ENCODE data around the gene IL16.

The IL16 gene

GRCh38 chr15:81274931-81275707, 78.4 kb downstream of the IL16 start:
- TF ChIP-seq TAF1 (IDR thresholded peaks at IDR 0.05; ENCODE audit: low read depth, low read length) (no peak), POU2F2 (IDR thresholded peaks at IDR 0.05; ENCODE audit: low read depth, low read length) (0 out of 2 replicates have a peak, but pooled peaks have one; percentile 49)
- DNase-seq (ENCODE audit: insufficient read length, low spot score): peak; percentile 45
- peak; percentile 96 for FAIRE-seq

- DNase-seq (ENCODE audit: insufficient read length, low spot score) (no peak), FAIRE-seq (no peak)
- TF ChIP-seq POLR2A (IDR thresholded peaks at IDR 0.05; ENCODE audit: low read depth, low read length) (no peak), POLR2AphosphoS5 (IDR thresholded peaks at IDR 0.05; ENCODE audit: low read depth, low read length) (no peak), TAF1 (IDR thresholded peaks at IDR 0.05; ENCODE audit: low read depth, low read length) (no peak), PAX5 (IDR thresholded peaks at IDR 0.05; ENCODE audit: insufficient read depth, low read length, severe bottlenecking) (no peak), POU2F2 (IDR thresholded peaks at IDR 0.05; ENCODE audit: low read depth, low read length) (no peak), SPI1 (IDR thresholded peaks at IDR 0.05; ENCODE audit: low read depth, low read length) (no peak)
These were observed 79.2 kb downstream of the IL16 start for GRCh38 chr15:81275711-81276392.

GRCh38 chr15:81276967-81277366, 80.3 kb downstream of the IL16 start:
- DNase-seq (ENCODE audit: insufficient read length, low spot score) (no peak), FAIRE-seq (no peak)
- TF ChIP-seq SPI1 (IDR thresholded peaks at IDR 0.05; ENCODE audit: low read depth, low read length) (no peak), POLR2AphosphoS5 (IDR thresholded peaks at IDR 0.05; ENCODE audit: low read depth, low read length) (no peak), PAX5 (IDR thresholded peaks at IDR 0.05; ENCODE audit: insufficient read depth, low read length, severe bottlenecking) (no peak), TAF1 (IDR thresholded peaks at IDR 0.05; ENCODE audit: low read depth, low read length) (no peak), POLR2A (IDR thresholded peaks at IDR 0.05; ENCODE audit: low read depth, low read length) (no peak), POU2F2 (IDR thresholded peaks at IDR 0.05; ENCODE audit: low read depth, low read length) (no peak)

GRCh38 chr15:81277851-81278250, 81.2 kb downstream of the IL16 start:
- no peak for FAIRE-seq

GRCh38 chr15:81278306-81279029, 81.8 kb downstream of the IL16 start:
- TF ChIP-seq POU2F2 (IDR thresholded peaks at IDR 0.05; ENCODE audit: low read depth, low read length) (no peak), POLR2A (IDR thresholded peaks at IDR 0.05; ENCODE audit: low read depth, low read length) (no peak), PAX5 (IDR thresholded peaks at IDR 0.05; ENCODE audit: insufficient read depth, low read length, severe bottlenecking) (no peak), TAF1 (IDR thresholded peaks at IDR 0.05; ENCODE audit: low read depth, low read length) (no peak), SPI1 (IDR thresholded peaks at IDR 0.05; ENCODE audit: low read depth, low read length) (no peak), POLR2AphosphoS5 (IDR thresholded peaks at IDR 0.05; ENCODE audit: low read depth, low read length) (no peak)
- FAIRE-seq: no peak
- no peak for DNase-seq (ENCODE audit: insufficient read length, low spot score)

More at GRCh38 chr15:81277851-81278250, 81.2 kb downstream of the IL16 start:
- no peak for DNase-seq (ENCODE audit: insufficient read length, low spot score)
- TF ChIP-seq POLR2AphosphoS5 (IDR thresholded peaks at IDR 0.05; ENCODE audit: low read depth, low read length): no peak
- no peak for TF ChIP-seq PAX5 (IDR thresholded peaks at IDR 0.05; ENCODE audit: insufficient read depth, low read length, severe bottlenecking)
- no peak for TF ChIP-seq SPI1 (IDR thresholded peaks at IDR 0.05; ENCODE audit: low read depth, low read length)
- TF ChIP-seq POU2F2 (IDR thresholded peaks at IDR 0.05; ENCODE audit: low read depth, low read length): no peak

GRCh38 chr15:81279621-81280485, 83.2 kb downstream of the IL16 start:
- FAIRE-seq (no peak), DNase-seq (ENCODE audit: insufficient read length, low spot score) (no peak)

GRCh38 chr15:81280696-81281455, 84.2 kb downstream of the IL16 start:
- DNase-seq (ENCODE audit: insufficient read length, low spot score): no peak
- FAIRE-seq: no peak

More at GRCh38 chr15:81279621-81280485, 83.2 kb downstream of the IL16 start:
- no peak for TF ChIP-seq SPI1 (IDR thresholded peaks at IDR 0.05; ENCODE audit: low read depth, low read length)
- no peak for TF ChIP-seq POU2F2 (IDR thresholded peaks at IDR 0.05; ENCODE audit: low read depth, low read length)
- TF ChIP-seq POLR2A (IDR thresholded peaks at IDR 0.05; ENCODE audit: low read depth, low read length): no peak
- no peak for TF ChIP-seq PAX5 (IDR thresholded peaks at IDR 0.05; ENCODE audit: insufficient read depth, low read length, severe bottlenecking)
- no peak for TF ChIP-seq TAF1 (IDR thresholded peaks at IDR 0.05; ENCODE audit: low read depth, low read length)
- TF ChIP-seq POLR2AphosphoS5 (IDR thresholded peaks at IDR 0.05; ENCODE audit: low read depth, low read length): no peak

GRCh38 chr15:81281456-81281735, 84.7 kb downstream of the IL16 start:
- no peak for DNase-seq (ENCODE audit: insufficient read length, low spot score)
- no peak for TF ChIP-seq POLR2AphosphoS5 (IDR thresholded peaks at IDR 0.05; ENCODE audit: low read depth, low read length)
- TF ChIP-seq SPI1 (IDR thresholded peaks at IDR 0.05; ENCODE audit: low read depth, low read length): no peak
- TF ChIP-seq POLR2A (IDR thresholded peaks at IDR 0.05; ENCODE audit: low read depth, low read length): no peak
- no peak for TF ChIP-seq PAX5 (IDR thresholded peaks at IDR 0.05; ENCODE audit: insufficient read depth, low read length, severe bottlenecking)
- TF ChIP-seq POU2F2 (IDR thresholded peaks at IDR 0.05; ENCODE audit: low read depth, low read length): no peak
- no peak for TF ChIP-seq TAF1 (IDR thresholded peaks at IDR 0.05; ENCODE audit: low read depth, low read length)
- no peak for FAIRE-seq

More at GRCh38 chr15:81280696-81281455, 84.2 kb downstream of the IL16 start:
- TF ChIP-seq POU2F2 (IDR thresholded peaks at IDR 0.05; ENCODE audit: low read depth, low read length) (no peak), POLR2AphosphoS5 (IDR thresholded peaks at IDR 0.05; ENCODE audit: low read depth, low read length) (no peak), POLR2A (IDR thresholded peaks at IDR 0.05; ENCODE audit: low read depth, low read length) (no peak), SPI1 (IDR thresholded peaks at IDR 0.05; ENCODE audit: low read depth, low read length) (no peak), PAX5 (IDR thresholded peaks at IDR 0.05; ENCODE audit: insufficient read depth, low read length, severe bottlenecking) (no peak), TAF1 (IDR thresholded peaks at IDR 0.05; ENCODE audit: low read depth, low read length) (no peak)
